Stimulated activated CD8-positive, alpha-beta memory T cell treated with anti-CD3 and anti-CD28 coated beads, Interleukin-7, amount 100 ng/mL, for 4 hours (primary cell): ENCODE results near the gene OLA1.

Source experiments
- DNase-seq, 2 donors: peaks; one replicate each; pipeline ENCODE4 v3.0.0-alpha.2; 2020; ENCODE audit warnings: low read depth in 2 of 2

The OLA1 gene

GRCh38 chr2:174035981-174036742, 212.2 kb downstream of the OLA1 start:
- DNase-seq: no peak

GRCh38 chr2:174035117-174035635, 213.2 kb downstream of the OLA1 start:
- DNase-seq: no peak

DNA sequence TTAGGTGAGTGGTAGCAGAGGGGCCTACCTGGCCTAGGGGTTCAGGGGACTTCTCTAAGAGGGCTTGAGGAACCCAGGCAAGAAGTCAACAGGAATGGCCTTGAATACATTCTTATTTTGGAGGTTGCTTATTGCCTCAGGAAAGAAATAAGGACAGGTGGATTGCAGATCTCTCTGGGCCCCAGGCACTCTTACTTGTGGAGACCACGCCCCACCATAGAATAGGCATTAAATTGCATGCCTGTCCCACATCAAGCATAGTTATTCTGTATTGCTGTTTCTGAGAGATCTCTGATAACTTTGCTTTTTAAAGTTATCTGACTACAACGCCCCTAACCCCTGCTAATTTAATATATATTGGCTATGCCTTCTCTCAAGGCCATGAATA, 215.2 kb downstream of the OLA1 start:
- DNase-seq: no peak

DNA sequence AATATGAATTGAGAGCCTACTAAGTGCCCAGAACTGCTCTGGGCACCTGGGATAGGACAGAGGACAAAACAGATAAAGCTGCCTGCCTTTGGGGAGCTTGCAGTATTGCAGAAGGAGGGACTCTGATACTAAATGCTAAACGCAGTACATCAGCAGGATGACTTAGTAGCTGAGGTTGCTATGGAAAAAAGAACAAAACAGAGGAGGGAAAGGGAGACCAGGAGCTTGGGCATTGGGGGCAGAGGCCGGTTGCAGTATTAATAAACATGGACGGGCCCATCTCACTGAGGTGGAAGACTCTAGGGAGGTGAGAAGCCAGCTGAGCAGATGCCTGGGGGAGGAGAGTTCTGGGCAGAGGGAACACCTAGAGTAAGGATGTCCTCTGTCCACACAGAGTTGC, 217.1 kb downstream of the OLA1 start:
- DNase-seq: no peak

GRCh38 chr2:174028935-174029334, 219.4 kb downstream of the OLA1 start:
- DNase-seq: no peak

DNA sequence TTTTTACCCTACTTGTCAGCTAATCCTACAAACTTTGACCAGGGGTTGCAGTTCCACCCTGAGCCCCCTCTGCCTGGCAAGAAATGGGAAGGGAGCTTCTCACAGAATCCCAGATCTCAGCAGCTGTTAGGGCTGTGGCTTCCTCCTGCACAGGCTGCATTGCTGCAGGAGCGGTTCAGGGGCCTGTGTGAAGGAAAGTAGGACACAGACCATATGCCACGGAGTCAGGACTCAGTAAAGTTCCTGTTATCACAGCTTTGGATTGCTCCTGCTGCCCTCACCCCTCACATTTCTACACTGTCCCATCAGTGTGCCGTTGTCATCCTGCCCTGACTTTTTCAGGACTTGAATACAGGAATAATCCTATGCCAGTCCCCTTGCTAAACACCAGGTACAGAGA, 220.4 kb downstream of the OLA1 start:
- DNase-seq: no peak

DNA sequence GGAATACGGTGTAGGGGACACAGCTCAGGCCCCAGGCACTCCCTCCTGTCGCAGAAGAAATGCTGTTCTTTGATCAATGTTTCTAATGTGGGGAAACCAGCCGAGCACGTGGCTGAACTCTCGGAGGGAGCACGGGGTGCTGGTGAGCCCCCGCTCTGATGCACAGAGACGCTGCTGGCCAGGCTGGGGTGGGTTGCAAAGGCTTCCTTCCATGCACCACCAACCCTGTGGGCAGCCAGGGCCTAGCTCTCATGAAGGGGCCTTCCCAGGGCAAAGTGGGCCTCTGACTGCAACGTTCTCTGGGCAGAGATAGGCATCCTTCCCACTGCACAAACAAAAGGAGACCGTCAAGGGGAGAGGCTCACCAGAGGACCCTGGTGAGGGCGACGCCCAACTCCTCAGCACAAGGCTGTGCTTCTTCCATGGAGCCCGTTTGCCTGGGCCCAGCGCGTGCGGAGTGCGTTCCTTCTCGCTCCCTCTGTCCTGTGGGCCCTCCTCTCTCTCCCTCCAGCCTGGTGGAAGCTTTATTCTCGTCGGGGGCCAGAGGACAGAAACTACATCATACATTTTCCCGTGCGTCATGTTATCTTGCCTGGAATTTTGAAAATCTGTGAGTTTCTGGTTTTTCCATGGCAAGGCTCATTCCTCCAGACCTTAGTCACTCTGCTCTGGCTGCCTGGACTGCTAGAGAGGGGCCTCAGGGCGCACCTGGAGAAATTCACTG, 222.0 kb downstream of the OLA1 start:
- DNase-seq: no peak

DNA sequence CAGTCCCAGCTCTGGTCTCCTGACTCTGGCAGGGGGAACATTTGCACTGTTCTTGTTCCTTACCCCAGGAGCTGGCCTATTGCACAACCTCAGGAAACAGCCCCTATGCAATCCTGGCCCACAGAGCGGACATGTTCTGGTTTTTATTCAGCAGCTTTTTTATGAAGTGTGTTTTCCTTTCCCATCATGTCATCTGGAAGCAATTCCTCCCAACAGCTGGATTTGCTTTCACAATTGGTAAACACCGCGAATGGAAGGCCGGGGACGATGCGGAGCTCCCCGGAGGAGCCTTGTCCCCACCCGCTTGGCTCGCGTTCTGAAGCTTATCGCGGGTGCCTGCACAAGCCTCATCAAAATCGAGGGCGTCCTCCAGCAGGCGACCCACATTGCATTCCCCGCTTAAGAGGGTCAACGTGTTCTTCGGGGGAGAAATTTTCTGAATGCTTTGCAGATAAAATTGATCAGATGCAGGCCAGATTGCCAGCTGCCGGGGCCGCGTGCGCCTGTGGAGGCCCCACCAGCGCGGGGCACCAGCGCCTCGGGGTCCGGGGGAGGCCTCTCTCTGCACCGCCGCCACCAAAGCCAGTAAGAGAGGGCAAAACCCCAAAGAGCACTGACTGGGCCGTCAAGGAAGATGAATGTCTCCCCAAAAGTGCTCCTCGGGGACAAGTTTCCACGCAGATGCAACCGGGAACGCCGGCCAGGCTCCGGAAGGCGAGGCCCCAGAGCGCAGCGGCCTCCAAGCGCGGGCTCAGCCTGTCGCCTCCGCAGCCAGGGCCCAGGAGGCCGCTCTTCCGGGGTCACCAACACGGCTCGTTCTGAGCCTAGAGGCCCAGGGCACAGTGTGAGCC, 222.8 kb downstream of the OLA1 start:
- no peak for DNase-seq

GRCh38 chr2:174024524-174025270, 223.6 kb downstream of the OLA1 start:
- no peak for DNase-seq

- no peak for DNase-seq
These were observed 224.5 kb downstream of the OLA1 start for GRCh38 chr2:174023591-174024523.
